ENCODE results near the gene GOLGB1.

- TF ChIP-seq, protein P1, sequence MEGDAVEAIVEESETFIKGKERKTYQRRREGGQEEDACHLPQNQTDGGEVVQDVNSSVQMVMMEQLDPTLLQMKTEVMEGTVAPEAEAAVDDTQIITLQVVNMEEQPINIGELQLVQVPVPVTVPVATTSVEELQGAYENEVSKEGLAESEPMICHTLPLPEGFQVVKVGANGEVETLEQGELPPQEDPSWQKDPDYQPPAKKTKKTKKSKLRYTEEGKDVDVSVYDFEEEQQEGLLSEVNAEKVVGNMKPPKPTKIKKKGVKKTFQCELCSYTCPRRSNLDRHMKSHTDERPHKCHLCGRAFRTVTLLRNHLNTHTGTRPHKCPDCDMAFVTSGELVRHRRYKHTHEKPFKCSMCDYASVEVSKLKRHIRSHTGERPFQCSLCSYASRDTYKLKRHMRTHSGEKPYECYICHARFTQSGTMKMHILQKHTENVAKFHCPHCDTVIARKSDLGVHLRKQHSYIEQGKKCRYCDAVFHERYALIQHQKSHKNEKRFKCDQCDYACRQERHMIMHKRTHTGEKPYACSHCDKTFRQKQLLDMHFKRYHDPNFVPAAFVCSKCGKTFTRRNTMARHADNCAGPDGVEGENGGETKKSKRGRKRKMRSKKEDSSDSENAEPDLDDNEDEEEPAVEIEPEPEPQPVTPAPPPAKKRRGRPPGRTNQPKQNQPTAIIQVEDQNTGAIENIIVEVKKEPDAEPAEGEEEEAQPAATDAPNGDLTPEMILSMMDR (IDR thresholded peaks at IDR 0.05), result no peak
- no peak for TF ChIP-seq POLR2A (IDR thresholded peaks at IDR 0.05)
Measured at GRCh38 chr3:121707531-121708273, 41.8 kb downstream of the GOLGB1 start.

Data from testis (tissue), 2 donors.